Caco-2 (cell line): Measurements from ENCODE around the gene ABCD2. TPM values are rescaled to one million over a fixed set of nuclear protein-coding genes. Genes with fewer than 3 reads are reported as not detected.

ENCODE experiments used
- BruUV-seq: library from RNA; stranded (reverse); fragments of 400-500 nt; replicated peaks from 2 replicates; lab custom pipeline; 2021; lab: Mats Ljungman, UMichigan
- CTCF ChIA-PET: fragments of 300-600 bp; sonication (Branson Sonifier 250); formaldehyde crosslinking; loops from one replicate; lab custom pipeline; 2022; ENCODE audit warnings: antibody characterized with exemption; lab: Charles Lee
- POLR2A ChIA-PET: fragments of 300-600 bp; sonication (Branson Sonifier 250); formaldehyde crosslinking; loops from one replicate; lab custom pipeline; 2022; ENCODE audit warnings: antibody characterized with exemption; lab: Charles Lee
- DNase-seq, 2 experiments: peaks; one replicate each; pipeline versions ENCODE4 v3.0.0 to v3.0.0-alpha.2; 2020 to 2022
- H3K27me3 ChIP-seq: replicated peaks from 2 replicates; pipeline ENCODE4 v1.6.0; 2011; ENCODE audit warnings: low read length; ENCODE audit not compliant: control insufficient read depth, insufficient read depth
- H3K36me3 ChIP-seq: 2 replicates; pipeline ENCODE4 v1.5.1; 2011; ENCODE audit warnings: low read length; ENCODE audit not compliant: control insufficient read depth, insufficient read depth
- H3K4me1 ChIP-seq: fragments of 250-450 bp; sonication (Bioruptor Pico); 2 replicates; pipeline ENCODE4 v1.5.1; 2020; ENCODE audit warnings: mild to moderate bottlenecking
- H3K4me3 ChIP-seq: 2 replicates; pipeline ENCODE4 v1.5.1; 2011; ENCODE audit warnings: low read depth, mild to moderate bottlenecking, control low read depth, low read length
- H3K9me3 ChIP-seq: fragments of 250-450 bp; sonication (Bioruptor Pico); 2 replicates; pipeline ENCODE4 v1.5.1; 2020; ENCODE audit warnings: mild to moderate bottlenecking, moderate library complexity
- H3K27ac Mint-ChIP-seq: one replicate; pipeline ENCODE4 v1.8.0; 2022; ENCODE audit warnings: mixed read lengths; ENCODE audit not compliant: unreplicated experiment
- H3K27me3 Mint-ChIP-seq: one replicate; pipeline ENCODE4 v1.8.0; 2022; ENCODE audit warnings: mixed read lengths; ENCODE audit not compliant: insufficient read depth, unreplicated experiment
- H3K36me3 Mint-ChIP-seq: one replicate; pipeline ENCODE4 v1.8.0; 2022; ENCODE audit warnings: mild to moderate bottlenecking, mixed read lengths; ENCODE audit not compliant: insufficient read depth, unreplicated experiment
- H3K4me1 Mint-ChIP-seq: one replicate; pipeline ENCODE4 v1.8.0; 2022; ENCODE audit warnings: low read depth, mixed read lengths; ENCODE audit not compliant: unreplicated experiment
- H3K4me3 Mint-ChIP-seq: one replicate; pipeline ENCODE4 v1.8.0; 2022; ENCODE audit warnings: mild to moderate bottlenecking, moderate library complexity, mixed read lengths; ENCODE audit not compliant: unreplicated experiment
- H3K9me3 Mint-ChIP-seq: one replicate; pipeline ENCODE4 v1.8.0; 2022; ENCODE audit warnings: mixed read lengths; ENCODE audit not compliant: unreplicated experiment
- CTCF ChIP-seq, 2 experiments: fragments of 200-600 bp in 1 of 2; IDR thresholded peaks; 1 replicate in 1 of 2; 2 replicates in 1 of 2; pipeline versions ENCODE4 v1.5.1 to v1.8.0; 2011 to 2022; ENCODE audit warnings: antibody characterized with exemption in 1 of 2, control low read depth in 1 of 2, inconsistent platforms in 1 of 2, low read depth in 1 of 2, low read length in 1 of 2, mild to moderate bottlenecking in 1 of 2, moderate library complexity in 1 of 2; ENCODE audit not compliant: insufficient read depth in 1 of 2, severe bottlenecking in 1 of 2, unreplicated experiment in 1 of 2
- intact Hi-C: fragments of 100-400 bp; cut with micrococcal nuclease; formaldehyde crosslinking; loops from one replicate; pipeline ENCODE4 v1.10.0; 2022; ENCODE audit not compliant: unreplicated experiment
- total RNA-seq: library from RNA; stranded (reverse); gene quantifications from 2 replicates; pipeline ENCODE4 v1.2.3, GENCODE V29; 2022

Gene ABCD2
- total RNA-seq, 1 experiment from 2014 or later: not detected

- no peaks in the 10 kb centered on the region for H3K4me1 Mint-ChIP-seq
- no peak for DNase-seq
- no peaks in the 10 kb centered on the region for H3K36me3 ChIP-seq
- no peak for TF ChIP-seq CTCF (IDR thresholded peaks at IDR 0.05; ENCODE audit: insufficient read depth in 1 of 2, low read depth in 1 of 2, low read length in 1 of 2, severe bottlenecking in 1 of 2, unreplicated experiment in 1 of 2)
- H3K4me3 Mint-ChIP-seq: no peak overlapping the region
- H3K9me3 ChIP-seq: no peaks in the 10 kb centered on the region
- ChIA-PET CTCF (interaction anchor here (0.6 kb wide), 1 partner anchor 126 kb away, joined by 3 read pairs; no protein-coding TSS in a partner anchor), POLR2A (no interaction called here)
- no peaks in the 10 kb centered on the region for H3K27me3 ChIP-seq
- no peak overlapping the region for H3K4me3 ChIP-seq
- intact Hi-C loops: loop anchor here (10.0 kb wide), 1 partner anchor 191 kb away; no protein-coding TSS in a partner anchor
- BruUV-seq: no TSS peak
- H3K27ac Mint-ChIP-seq: no peak overlapping the region
- H3K27me3 Mint-ChIP-seq: no peaks in the 10 kb centered on the region
- H3K4me1 ChIP-seq: no peaks in the 10 kb centered on the region
- peaks cover 2% of the 10 kb centered on the region for H3K9me3 Mint-ChIP-seq
- no peaks in the 10 kb centered on the region for H3K36me3 Mint-ChIP-seq
Measured at GRCh38 chr12:39505554-39505953, 114.0 kb downstream of the ABCD2 start.

GRCh38 chr12:39505023-39505422 lies 114.6 kb downstream of the ABCD2 start:
- Mint-ChIP-seq H3K4me1 (no peaks in the 10 kb centered on the region), H3K36me3 (no peaks in the 10 kb centered on the region), H3K9me3 (no peaks in the 10 kb centered on the region), H3K27me3 (no peaks in the 10 kb centered on the region), H3K27ac (no peak overlapping the region), H3K4me3 (no peak overlapping the region)
- DNase-seq: no peak
- BruUV-seq: no TSS peak
- ChIA-PET POLR2A (no interaction called here), CTCF (interaction anchor here (0.6 kb wide), 1 partner anchor 126 kb away, joined by 3 read pairs; no protein-coding TSS in a partner anchor)
- Histone ChIP-seq H3K4me3 (no peak overlapping the region), H3K36me3 (no peaks in the 10 kb centered on the region), H3K9me3 (no peaks in the 10 kb centered on the region), H3K4me1 (no peaks in the 10 kb centered on the region), H3K27me3 (no peaks in the 10 kb centered on the region)
- intact Hi-C loops: loop anchor here (10.0 kb wide), 1 partner anchor 190 kb away; no protein-coding TSS in a partner anchor
- no peak for TF ChIP-seq CTCF (IDR thresholded peaks at IDR 0.05; ENCODE audit: insufficient read depth in 1 of 2, low read depth in 1 of 2, low read length in 1 of 2, severe bottlenecking in 1 of 2, unreplicated experiment in 1 of 2)

- ChIA-PET POLR2A (no interaction called here), CTCF (no interaction called here)
- Mint-ChIP-seq H3K27ac (no peak overlapping the region), H3K36me3 (no peaks in the 10 kb centered on the region), H3K4me3 (no peak overlapping the region), H3K27me3 (no peaks in the 10 kb centered on the region), H3K4me1 (no peaks in the 10 kb centered on the region), H3K9me3 (no peaks in the 10 kb centered on the region)
- no TSS peak for BruUV-seq
- no peaks in the 10 kb centered on the region for H3K36me3 ChIP-seq
- intact Hi-C loops: loop anchor here (10.0 kb wide), 1 partner anchor 189 kb away; no protein-coding TSS in a partner anchor
- peak in 1 of 2 experiments; percentile 19 for TF ChIP-seq CTCF (IDR thresholded peaks at IDR 0.05; ENCODE audit: insufficient read depth in 1 of 2, low read depth in 1 of 2, low read length in 1 of 2, severe bottlenecking in 1 of 2, unreplicated experiment in 1 of 2)
- no peaks in the 10 kb centered on the region for H3K27me3 ChIP-seq
- no peaks in the 10 kb centered on the region for H3K9me3 ChIP-seq
- no peak overlapping the region for H3K4me3 ChIP-seq
- DNase-seq: no peak
- H3K4me1 ChIP-seq: no peaks in the 10 kb centered on the region
Measured at GRCh38 chr12:39503439-39503838, 116.2 kb downstream of the ABCD2 start.
